Immature natural killer cell (primary cell): ENCODE measurements around the gene FCRL3. TPM values are rescaled to one million over a fixed set of nuclear protein-coding genes. Genes with fewer than 3 reads are reported as not detected.

Source experiments
- DNase-seq, 3 donors: peaks; one replicate each; pipeline ENCODE4 v3.0.0; 2022; ENCODE audit warnings: mixed read lengths in 1 of 3
- H3K27ac Mint-ChIP-seq, 6 donors: one replicate each; pipeline ENCODE4 v1.8.0; 2020; ENCODE audit warnings: mixed read lengths in 6 of 6, mild to moderate bottlenecking in 5 of 6, inconsistent platforms in 4 of 6, moderate library complexity in 3 of 6
- H3K27me3 Mint-ChIP-seq, 3 donors: one replicate each; pipeline ENCODE4 v1.8.0; 2020 to 2021; ENCODE audit warnings: low read depth in 3 of 3, mild to moderate bottlenecking in 3 of 3, mixed read lengths in 3 of 3, moderate library complexity in 3 of 3, inconsistent platforms in 1 of 3
- H3K36me3 Mint-ChIP-seq, 3 donors: one replicate each; pipeline ENCODE4 v1.8.0; 2020; ENCODE audit warnings: mixed read lengths in 3 of 3, inconsistent platforms in 2 of 3, mild to moderate bottlenecking in 2 of 3
- H3K4me1 Mint-ChIP-seq, 2 donors: one replicate each; pipeline ENCODE4 v1.8.0; 2020; ENCODE audit warnings: inconsistent platforms in 2 of 2, mild to moderate bottlenecking in 2 of 2, mixed read lengths in 2 of 2, moderate library complexity in 1 of 2
- H3K4me3 Mint-ChIP-seq, 5 donors: one replicate each; pipeline ENCODE4 v1.8.0; 2020; ENCODE audit warnings: mild to moderate bottlenecking in 5 of 5, mixed read lengths in 5 of 5, inconsistent platforms in 3 of 5, moderate library complexity in 3 of 5
- H3K9me3 Mint-ChIP-seq, 6 donors: one replicate each; pipeline ENCODE4 v1.8.0; 2020; ENCODE audit warnings: mild to moderate bottlenecking in 6 of 6, mixed read lengths in 6 of 6, inconsistent platforms in 4 of 6, moderate library complexity in 3 of 6
- polyA plus RNA-seq, 3 donors: library from polyadenylated mRNA; unstranded; fragments of 300-500 nt; fragmentation: Illumina TruSeq; gene quantifications; one replicate each; pipeline ENCODE4 v1.2.3, GENCODE V29; 2021

The FCRL3 gene
- polyA plus RNA-seq, 3 donors from 2014 or later, result 60.3 to 119 (median 115) TPM

DNA sequence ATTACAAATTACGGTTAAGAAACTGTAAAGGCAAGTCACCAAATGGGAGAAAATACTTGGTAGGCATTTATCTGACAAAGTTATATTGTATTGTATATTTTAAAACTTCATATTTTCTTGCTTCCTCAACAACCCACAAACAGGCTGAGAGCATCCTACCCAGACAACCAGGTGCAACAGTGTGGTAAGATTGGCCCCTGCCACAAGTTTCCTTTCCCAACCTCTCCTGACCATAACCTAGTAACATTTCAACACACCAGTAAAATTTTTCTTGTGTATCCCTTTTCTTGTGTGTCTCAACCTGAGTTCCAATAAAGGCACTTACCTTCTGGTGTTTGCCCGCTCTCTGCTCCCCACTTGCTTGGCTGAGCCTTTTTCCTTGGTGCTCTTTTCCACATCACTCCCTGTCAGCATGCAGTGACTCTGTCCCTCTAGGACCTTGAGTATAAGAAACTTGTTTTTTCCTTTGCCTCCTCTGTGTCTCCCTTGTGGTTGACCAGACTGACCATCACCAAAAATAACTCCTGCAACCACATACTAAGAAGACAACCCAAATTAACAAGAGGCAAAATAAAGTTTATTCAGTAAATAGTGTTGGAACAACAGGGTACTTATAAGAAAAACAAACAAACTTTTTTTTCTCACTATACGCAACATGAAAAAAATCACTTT, 40.9 kb downstream of the FCRL3 start:
- H3K27ac Mint-ChIP-seq, result peak overlapping the region in 2 of 6 donors; percentile 13 to 52
- peaks cover 5 to 12% (median 11%) of the 10 kb centered on the region in 3 donors for H3K27me3 Mint-ChIP-seq
- H3K9me3 Mint-ChIP-seq, result peaks cover 0 to 2% (median 0%) of the 10 kb centered on the region in 6 donors
- DNase-seq, result peak; percentile 36 to 55 (median 40)
- peaks cover 15 to 30% of the 10 kb centered on the region in 2 donors for H3K4me1 Mint-ChIP-seq
- H3K4me3 Mint-ChIP-seq, result peak overlapping the region; percentile 0 to 67 (median 27)
- peaks cover 0 to 11% (median 0%) of the 10 kb centered on the region in 3 donors for H3K36me3 Mint-ChIP-seq

DNA sequence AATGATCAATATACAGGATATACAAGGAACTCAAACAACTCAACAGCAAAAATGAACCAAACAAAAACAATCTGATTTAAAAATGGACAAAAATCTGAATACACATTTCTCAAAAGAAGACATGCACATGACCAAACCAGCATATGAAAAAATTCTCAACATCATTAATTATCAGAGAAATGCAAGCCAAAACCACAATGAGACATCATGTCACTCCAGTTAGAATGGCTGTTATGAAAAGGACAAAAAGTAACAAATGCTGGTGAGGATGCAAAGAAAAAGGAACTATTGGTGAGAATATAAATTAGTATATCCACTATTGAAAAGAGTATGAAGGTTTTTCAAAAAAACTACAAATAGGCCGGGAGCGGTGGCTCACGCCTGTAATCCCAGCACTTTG, 42.0 kb downstream of the FCRL3 start:
- H3K27ac Mint-ChIP-seq, result no peak overlapping the region
- no peak for DNase-seq
- H3K9me3 Mint-ChIP-seq, result peaks cover 0 to 2% (median 0%) of the 10 kb centered on the region in 6 donors
- peaks cover 0 to 11% (median 0%) of the 10 kb centered on the region in 3 donors for H3K36me3 Mint-ChIP-seq
- peaks cover 18 to 37% of the 10 kb centered on the region in 2 donors for H3K4me1 Mint-ChIP-seq
- H3K4me3 Mint-ChIP-seq, result peak overlapping the region in 2 of 5 donors; percentile 4 to 11
- peaks cover 5 to 12% (median 8%) of the 10 kb centered on the region in 3 donors for H3K27me3 Mint-ChIP-seq

DNA sequence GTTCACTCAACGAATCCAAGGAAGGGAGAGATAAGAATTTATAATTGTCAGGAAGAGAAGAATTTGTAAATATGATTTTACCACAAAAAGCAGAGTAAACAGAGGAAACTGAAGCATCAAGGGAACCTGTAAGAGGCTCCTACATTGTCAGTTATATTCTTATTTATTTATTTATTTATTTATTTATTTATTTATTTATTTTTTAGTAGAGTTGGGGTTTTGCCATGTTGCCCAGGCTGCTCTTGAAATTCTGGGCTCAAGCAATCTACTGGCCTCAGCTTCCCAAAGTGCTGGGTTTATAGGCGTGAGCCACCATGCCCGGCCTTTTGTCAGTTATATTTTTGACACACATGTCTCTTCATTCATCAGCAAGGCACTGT, 47.1 kb downstream of the FCRL3 start:
- Mint-ChIP-seq H3K4me3 (peak overlapping the region in 2 of 5 donors; percentile 4 to 9), H3K9me3 (no peaks in the 10 kb centered on the region), H3K27ac (no peak overlapping the region), H3K4me1 (peaks cover 13 to 26% of the 10 kb centered on the region in 2 donors), H3K36me3 (peaks cover 0 to 4% (median 0%) of the 10 kb centered on the region in 3 donors), H3K27me3 (peaks cover 0 to 4% (median 0%) of the 10 kb centered on the region in 3 donors)
- DNase-seq, result no peak

DNA sequence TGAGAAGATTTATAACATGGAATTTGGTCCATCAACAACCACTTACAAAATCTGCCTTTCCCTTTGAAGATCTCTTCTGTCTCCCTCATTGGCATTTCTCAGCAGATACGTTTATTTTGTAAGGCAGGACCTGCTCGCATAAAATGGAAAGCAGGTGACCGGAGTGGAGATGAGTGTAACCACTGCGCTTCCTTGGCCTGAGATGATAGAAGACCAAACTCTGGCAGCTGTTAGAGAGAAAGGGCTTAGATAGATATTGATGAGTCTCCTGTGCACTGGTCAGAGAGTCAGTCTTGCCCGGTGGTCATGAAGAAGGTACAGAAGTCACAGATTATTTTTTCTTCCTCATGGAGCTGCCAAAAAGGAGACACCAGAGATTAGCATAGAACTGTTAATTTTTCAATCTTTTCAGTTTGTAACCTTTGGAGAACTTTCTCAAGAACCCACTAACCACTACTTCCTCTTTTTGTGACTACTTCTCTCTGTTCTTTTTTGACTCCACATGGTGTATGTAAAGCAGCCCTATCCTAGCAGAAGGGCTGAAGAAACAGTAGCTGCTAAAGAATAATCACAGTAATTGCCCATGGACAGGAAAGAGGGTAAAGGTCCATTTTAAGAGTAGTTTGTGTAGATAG, 47.6 kb downstream of the FCRL3 start:
- Mint-ChIP-seq H3K27ac (no peak overlapping the region), H3K4me3 (peak overlapping the region in 2 of 5 donors; percentile 4 to 9), H3K36me3 (peaks cover 0 to 4% (median 0%) of the 10 kb centered on the region in 3 donors), H3K4me1 (peaks cover 13 to 21% of the 10 kb centered on the region in 2 donors), H3K27me3 (peaks cover 0 to 3% (median 0%) of the 10 kb centered on the region in 3 donors), H3K9me3 (no peaks in the 10 kb centered on the region)
- no peak for DNase-seq

DNA sequence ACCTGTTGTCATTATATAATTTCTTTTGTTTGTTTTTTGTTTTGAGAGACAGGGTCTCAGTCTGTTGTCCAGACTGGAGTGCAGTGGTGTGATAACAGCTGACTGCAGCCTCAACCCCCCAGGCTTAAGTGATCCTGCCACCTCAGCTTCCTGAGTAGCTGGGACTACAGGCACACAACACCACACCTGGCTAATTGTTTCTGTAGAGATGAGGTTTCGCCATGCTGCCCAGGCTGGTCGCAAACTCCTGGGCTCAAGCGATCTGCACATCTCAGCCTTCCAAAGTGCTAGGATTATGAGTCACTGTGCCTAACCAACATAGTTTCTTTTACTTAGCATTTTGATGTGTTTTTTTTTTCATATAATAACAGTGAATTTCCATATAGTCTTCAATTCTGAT, 52.3 kb downstream of the FCRL3 start:
- no peaks in the 10 kb centered on the region for H3K9me3 Mint-ChIP-seq
- no peak for DNase-seq
- no peaks in the 10 kb centered on the region for H3K36me3 Mint-ChIP-seq
- no peak overlapping the region for H3K27ac Mint-ChIP-seq
- H3K4me3 Mint-ChIP-seq, result no peak overlapping the region
- peaks cover 10% of the 10 kb centered on the region in 2 donors for H3K4me1 Mint-ChIP-seq
- H3K27me3 Mint-ChIP-seq, result peaks cover 0 to 4% (median 2%) of the 10 kb centered on the region in 3 donors

DNA sequence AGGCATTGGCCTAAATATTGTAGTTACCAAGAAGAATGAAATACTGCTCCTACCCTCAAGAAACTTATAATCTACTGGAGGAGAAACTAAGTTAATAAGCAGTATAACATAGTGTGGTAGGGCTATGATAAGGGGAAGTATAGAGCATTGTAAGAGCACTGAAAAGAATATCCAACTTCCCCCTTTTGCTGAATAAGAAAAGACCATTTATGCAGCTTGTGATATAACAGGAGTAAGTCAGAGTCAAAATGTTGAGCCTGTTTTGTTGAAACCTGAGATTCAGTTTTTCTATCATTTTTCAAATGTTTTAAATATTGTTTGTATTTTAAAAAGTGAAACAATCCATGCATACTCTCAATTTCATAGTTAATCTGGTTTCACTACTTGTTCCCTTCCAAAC, 54.4 kb downstream of the FCRL3 start:
- DNase-seq, result no peak
- Mint-ChIP-seq H3K27ac (no peak overlapping the region), H3K4me3 (no peak overlapping the region), H3K9me3 (no peaks in the 10 kb centered on the region), H3K27me3 (peaks cover 0 to 4% (median 0%) of the 10 kb centered on the region in 3 donors), H3K36me3 (no peaks in the 10 kb centered on the region), H3K4me1 (no peaks in the 10 kb centered on the region)

DNA sequence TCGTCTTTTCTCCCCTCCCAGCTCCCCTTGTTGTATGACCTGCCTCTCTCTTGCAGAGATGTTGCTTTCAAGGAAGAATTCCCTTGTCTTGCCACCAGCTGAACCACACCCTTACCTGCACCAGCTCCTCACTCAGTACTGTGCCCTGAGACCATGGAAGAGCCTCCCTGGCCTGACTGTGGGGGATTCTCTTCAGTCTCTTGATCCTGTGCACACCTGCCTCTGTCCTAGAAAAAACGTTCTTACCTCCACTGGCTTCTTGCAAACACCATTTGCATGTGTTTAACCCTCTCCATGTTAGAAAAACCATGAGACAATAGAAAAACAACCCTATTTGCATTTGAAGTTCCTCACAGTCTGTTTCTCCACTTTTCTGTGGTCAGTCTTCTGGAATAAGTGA, 59.4 kb downstream of the FCRL3 start:
- Mint-ChIP-seq H3K9me3 (no peaks in the 10 kb centered on the region), H3K4me1 (no peaks in the 10 kb centered on the region), H3K27ac (no peak overlapping the region), H3K4me3 (no peak overlapping the region), H3K27me3 (peaks cover 0 to 4% (median 3%) of the 10 kb centered on the region in 3 donors), H3K36me3 (no peaks in the 10 kb centered on the region)
- no peak for DNase-seq

DNA sequence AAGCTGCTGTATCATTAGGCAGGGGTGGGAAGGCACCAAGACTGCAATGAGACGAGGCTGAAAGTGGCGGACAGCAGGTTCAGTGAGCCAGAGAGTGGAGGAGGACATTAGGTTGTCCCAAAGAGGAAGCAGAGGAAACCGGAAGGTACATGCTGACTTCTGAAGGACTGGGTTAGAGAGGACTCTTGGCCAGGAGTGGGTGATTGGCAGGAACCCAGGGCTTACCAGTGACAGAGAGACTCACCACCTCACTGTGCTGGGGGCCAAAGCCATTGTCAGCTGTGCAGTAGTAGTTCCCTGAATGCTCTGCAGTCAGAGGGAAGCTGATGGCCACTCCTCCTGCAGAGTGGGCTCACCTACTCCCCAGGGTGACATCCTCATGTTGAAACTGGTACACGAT, 60.8 kb downstream of the FCRL3 start:
- H3K4me3 Mint-ChIP-seq, result no peak overlapping the region

DNA sequence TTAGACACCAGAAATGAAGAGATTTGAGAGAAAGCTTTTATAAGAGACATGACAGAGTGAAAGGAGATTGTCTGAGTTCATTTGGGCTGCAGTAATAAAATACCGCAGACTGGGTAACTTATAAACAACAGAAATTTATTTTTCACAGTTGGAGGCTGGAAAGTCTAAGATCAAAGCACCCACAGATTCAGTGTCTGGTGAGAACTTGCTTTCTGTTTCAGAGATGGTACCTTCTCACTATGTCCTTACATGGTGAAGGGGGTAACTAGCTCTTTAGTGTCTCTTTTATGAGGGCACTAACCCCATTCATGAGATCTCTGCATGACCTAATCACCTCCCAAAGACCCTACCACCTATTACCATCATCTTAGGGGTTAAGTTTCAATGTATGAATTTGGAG, 71.8 kb downstream of the FCRL3 start:
- DNase-seq, result peak; percentile 46 to 58 (median 49)
- Mint-ChIP-seq H3K36me3 (peaks cover 3 to 6% (median 4%) of the 10 kb centered on the region in 3 donors), H3K27ac (peak overlapping the region in 1 of 6 donors; percentile 14), H3K4me1 (peaks cover 10 to 29% of the 10 kb centered on the region in 2 donors), H3K9me3 (peaks cover 0 to 1% (median 0%) of the 10 kb centered on the region in 6 donors), H3K27me3 (peaks cover 3 to 7% (median 4%) of the 10 kb centered on the region in 3 donors), H3K4me3 (peak overlapping the region in 2 of 5 donors; percentile 22 to 44)

More for the DNA sequence above, 60.8 kb downstream of the FCRL3 start:
- Mint-ChIP-seq H3K27ac (no peak overlapping the region), H3K4me1 (no peaks in the 10 kb centered on the region), H3K36me3 (no peaks in the 10 kb centered on the region), H3K27me3 (peaks cover 0 to 4% (median 3%) of the 10 kb centered on the region in 3 donors), H3K9me3 (no peaks in the 10 kb centered on the region)
- DNase-seq, result no peak

Other genes with a start within 250 kb of the FCRL3 start
- under 1 TPM in 1 of 3 donors, not detected in 2; 0.10 TPM for gene FCRL5, start 148.3 kb downstream of the FCRL3 start, polyA plus RNA-seq
- gene FCRL4, start 102.7 kb downstream of the FCRL3 start, polyA plus RNA-seq, result not detected
- not detected for gene FCRL2, start 76.4 kb upstream of the FCRL3 start, polyA plus RNA-seq
- under 1 TPM; 0.09 to 0.41 (median 0.39) TPM for gene FCRL1, start 119.4 kb upstream of the FCRL3 start, polyA plus RNA-seq
- gene CD5L, start 141.0 kb upstream of the FCRL3 start, polyA plus RNA-seq, result not detected